Measurements from ENCODE around the gene RBMS2.
"Not testable (repeated sequence)": the region's sequence is repeated elsewhere in the genome, so short reads cannot be mapped to it uniquely, and the experiment has no call there.

The RBMS2 gene

GRCh38 chr12:56541631-56542030 is 20.0 kb downstream of the RBMS2 start:
- Mint-ChIP-seq H3K4me1 (no peaks in the 10 kb centered on the region), H3K4me3 (no peak overlapping the region), H3K27ac (no peak overlapping the region), H3K9me3 (no peaks in the 10 kb centered on the region), H3K36me3 (no peaks in the 10 kb centered on the region)
- DNase-seq (ENCODE audit: low spot score in 2 of 2) (no peak), ATAC-seq (no peak)

GRCh38 chr12:56542164-56542563 is 20.5 kb downstream of the RBMS2 start:
- ATAC-seq: no peak
- Mint-ChIP-seq H3K36me3 (no peaks in the 10 kb centered on the region), H3K4me1 (no peaks in the 10 kb centered on the region), H3K27ac (no peak overlapping the region), H3K9me3 (no peaks in the 10 kb centered on the region), H3K4me3 (no peak overlapping the region)
- no peak for DNase-seq (ENCODE audit: low spot score in 2 of 2)

GRCh38 chr12:56545023-56545604 is 23.5 kb downstream of the RBMS2 start:
- no peaks in the 10 kb centered on the region for H3K9me3 Mint-ChIP-seq
- ATAC-seq: no peak

GRCh38 chr12:56546680-56547079 is 25.1 kb downstream of the RBMS2 start:
- ATAC-seq (no peak), DNase-seq (ENCODE audit: low spot score in 2 of 2) (no peak)
- Mint-ChIP-seq H3K4me3 (no peak overlapping the region), H3K36me3 (no peaks in the 10 kb centered on the region), H3K4me1 (no peaks in the 10 kb centered on the region), H3K9me3 (no peaks in the 10 kb centered on the region), H3K27ac (no peak overlapping the region)

More at GRCh38 chr12:56545023-56545604, 23.5 kb downstream of the RBMS2 start:
- H3K27ac Mint-ChIP-seq: no peak overlapping the region
- DNase-seq (ENCODE audit: low spot score in 2 of 2): no peak
- no peak overlapping the region for H3K4me3 Mint-ChIP-seq
- H3K36me3 Mint-ChIP-seq: no peaks in the 10 kb centered on the region
- H3K4me1 Mint-ChIP-seq: no peaks in the 10 kb centered on the region

GRCh38 chr12:56551070-56551469 is 29.4 kb downstream of the RBMS2 start:
- ATAC-seq (peak; percentile 31), DNase-seq (ENCODE audit: low spot score in 2 of 2) (no peak)
- Mint-ChIP-seq H3K27ac (no peak overlapping the region), H3K9me3 (no peaks in the 10 kb centered on the region), H3K4me1 (no peaks in the 10 kb centered on the region), H3K4me3 (no peak overlapping the region), H3K36me3 (no peaks in the 10 kb centered on the region)

- DNase-seq (ENCODE audit: low spot score in 2 of 2) (peak in 1 of 2 donors; percentile 53), ATAC-seq (peak; percentile 91)
- Mint-ChIP-seq H3K27ac (peak overlapping the region; percentile 81), H3K4me1 (peaks cover 20% of the 10 kb centered on the region), H3K9me3 (no peaks in the 10 kb centered on the region), H3K36me3 (no peaks in the 10 kb centered on the region), H3K4me3 (peak overlapping the region; percentile 50)
Observed at GRCh38 chr12:56565510-56566101, 44.0 kb downstream of the RBMS2 start.

GRCh38 chr12:56568146-56568545 is 46.5 kb downstream of the RBMS2 start:
- H3K4me3 Mint-ChIP-seq: no peak overlapping the region
- H3K27ac Mint-ChIP-seq: no peak overlapping the region
- ATAC-seq (no peak), DNase-seq (ENCODE audit: low spot score in 2 of 2) (no peak)
- no peaks in the 10 kb centered on the region for H3K36me3 Mint-ChIP-seq
- no peaks in the 10 kb centered on the region for H3K9me3 Mint-ChIP-seq
- H3K4me1 Mint-ChIP-seq: peaks cover 20% of the 10 kb centered on the region

- peaks cover 9% of the 10 kb centered on the region for H3K4me1 Mint-ChIP-seq
- no peaks in the 10 kb centered on the region for H3K36me3 Mint-ChIP-seq
- no peaks in the 10 kb centered on the region for H3K9me3 Mint-ChIP-seq
- H3K27ac Mint-ChIP-seq: no peak overlapping the region
- DNase-seq (ENCODE audit: low spot score in 2 of 2) (no peak), ATAC-seq (no peak)
- H3K4me3 Mint-ChIP-seq: no peak overlapping the region
Observed at GRCh38 chr12:56571121-56571520, 49.5 kb downstream of the RBMS2 start.

- ATAC-seq (no peak), DNase-seq (ENCODE audit: low spot score in 2 of 2) (no peak)
- Mint-ChIP-seq H3K4me3 (no peak overlapping the region), H3K4me1 (peaks cover 7% of the 10 kb centered on the region), H3K36me3 (no peaks in the 10 kb centered on the region), H3K27ac (no peak overlapping the region), H3K9me3 (no peaks in the 10 kb centered on the region)
Observed at GRCh38 chr12:56572288-56572687, 50.7 kb downstream of the RBMS2 start.

GRCh38 chr12:56574210-56574609 is 52.6 kb downstream of the RBMS2 start:
- H3K4me3 Mint-ChIP-seq: no peak overlapping the region
- H3K36me3 Mint-ChIP-seq: no peaks in the 10 kb centered on the region
- no peak overlapping the region for H3K27ac Mint-ChIP-seq
- DNase-seq (ENCODE audit: low spot score in 2 of 2) (no peak), ATAC-seq (peak; percentile 36)
- no peaks in the 10 kb centered on the region for H3K9me3 Mint-ChIP-seq
- peaks cover 7% of the 10 kb centered on the region for H3K4me1 Mint-ChIP-seq

- ATAC-seq; DNase-seq (ENCODE audit: low spot score in 2 of 2); H3K36me3 Mint-ChIP-seq; H3K4me3 Mint-ChIP-seq; H3K27ac Mint-ChIP-seq; H3K9me3 Mint-ChIP-seq: not testable (repeated sequence)
- H3K4me1 Mint-ChIP-seq: peaks cover 14% of the 10 kb centered on the region
Observed at GRCh38 chr12:56577248-56577647, 55.6 kb downstream of the RBMS2 start.

- Mint-ChIP-seq H3K27ac (no peak overlapping the region), H3K4me3 (no peak overlapping the region), H3K4me1 (peaks cover 15% of the 10 kb centered on the region), H3K9me3 (no peaks in the 10 kb centered on the region), H3K36me3 (no peaks in the 10 kb centered on the region)
- ATAC-seq: no peak
- no peak for DNase-seq (ENCODE audit: low spot score in 2 of 2)
Observed at GRCh38 chr12:56578983-56579546, 57.4 kb downstream of the RBMS2 start.

- Mint-ChIP-seq H3K4me3 (peak overlapping the region; percentile 54), H3K36me3 (no peaks in the 10 kb centered on the region), H3K9me3 (no peaks in the 10 kb centered on the region), H3K4me1 (peaks cover 15% of the 10 kb centered on the region), H3K27ac (peak overlapping the region; percentile 90)
- ATAC-seq (peak; percentile 96), DNase-seq (ENCODE audit: low spot score in 2 of 2) (peak in 1 of 2 donors; percentile 70)
Observed at GRCh38 chr12:56581418-56582145, 60.0 kb downstream of the RBMS2 start.

- no peaks in the 10 kb centered on the region for H3K9me3 Mint-ChIP-seq
- no peak overlapping the region for H3K4me3 Mint-ChIP-seq
- ATAC-seq (no peak), DNase-seq (ENCODE audit: low spot score in 2 of 2) (no peak)
- H3K27ac Mint-ChIP-seq: no peak overlapping the region
- H3K4me1 Mint-ChIP-seq: peaks cover 15% of the 10 kb centered on the region
- H3K36me3 Mint-ChIP-seq: no peaks in the 10 kb centered on the region
Observed at GRCh38 chr12:56585098-56585497, 63.5 kb downstream of the RBMS2 start.

- Mint-ChIP-seq H3K9me3 (no peaks in the 10 kb centered on the region), H3K4me3 (no peak overlapping the region), H3K4me1 (peaks cover 8% of the 10 kb centered on the region), H3K36me3 (peaks cover 5% of the 10 kb centered on the region), H3K27ac (peak overlapping the region; percentile 74)
- DNase-seq (ENCODE audit: low spot score in 2 of 2) (no peak), ATAC-seq (no peak)
Observed at GRCh38 chr12:56589783-56590182, 68.2 kb downstream of the RBMS2 start.

All from stimulated activated effector memory CD8-positive, alpha-beta T cell treated with anti-CD3 and anti-CD28 coated beads, Interleukin-12 subunit alpha, Interleukin-12 subunit beta, amount 100 ng/mL, for 72 hours (primary cell).